ENCODE measurements around the gene KPTN.

Gene KPTN

DNA sequence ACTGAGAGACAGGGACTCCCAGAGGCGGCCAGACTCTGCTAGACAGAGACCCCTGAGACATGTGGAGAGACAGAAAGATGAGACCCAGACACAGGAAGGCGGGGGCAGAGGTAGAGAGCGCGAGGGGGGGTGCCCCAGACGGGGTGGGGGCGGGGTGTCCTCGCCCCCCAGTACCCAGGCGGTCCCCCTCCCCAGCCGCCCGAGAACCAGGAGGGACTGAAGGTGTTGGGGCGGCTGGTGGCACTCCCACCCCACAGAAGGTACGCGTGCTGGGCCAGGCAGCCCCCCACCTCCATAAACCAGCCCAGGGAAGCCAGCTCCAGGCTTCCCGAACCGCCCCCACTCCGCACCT lies 12.7 kb downstream of the KPTN start:
- DNase-seq: no peak

DNA sequence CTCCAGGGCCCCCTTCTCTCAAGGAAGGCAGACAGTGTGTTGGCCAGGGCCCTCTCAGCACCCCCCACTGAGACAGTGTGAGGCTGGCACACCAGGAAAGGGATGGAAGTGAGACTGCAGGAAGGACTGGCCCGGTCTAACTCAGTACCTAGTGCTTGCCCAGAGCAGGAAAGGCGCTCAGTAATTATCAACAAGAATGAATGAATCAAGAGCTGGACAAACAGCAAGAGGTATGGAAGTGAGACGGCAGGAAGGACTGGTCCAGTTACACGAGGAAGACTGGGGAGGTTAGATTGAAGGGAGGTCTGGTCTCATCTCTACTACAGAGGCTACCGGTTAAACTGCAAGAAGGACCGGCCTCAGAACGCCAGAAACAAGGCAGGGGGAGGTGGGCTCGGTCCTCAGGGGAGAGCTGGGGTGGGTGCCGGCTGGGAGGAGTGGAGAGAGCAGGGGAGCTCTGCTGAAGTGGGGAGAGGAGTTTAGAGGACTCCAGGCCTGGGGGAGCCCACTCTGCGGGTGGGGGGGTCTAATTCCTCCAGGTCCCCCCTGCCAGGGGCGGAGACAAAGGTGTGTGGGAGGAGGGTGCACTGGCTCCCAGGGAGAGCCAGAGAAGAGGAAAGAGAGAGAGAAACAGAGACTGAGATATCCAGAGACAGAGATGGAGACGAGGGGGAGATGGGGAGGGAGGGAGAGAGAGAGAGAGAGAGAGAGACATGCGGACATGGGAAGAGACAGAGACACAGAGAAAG lies 13.4 kb downstream of the KPTN start:
- DNase-seq: no peak

DNA sequence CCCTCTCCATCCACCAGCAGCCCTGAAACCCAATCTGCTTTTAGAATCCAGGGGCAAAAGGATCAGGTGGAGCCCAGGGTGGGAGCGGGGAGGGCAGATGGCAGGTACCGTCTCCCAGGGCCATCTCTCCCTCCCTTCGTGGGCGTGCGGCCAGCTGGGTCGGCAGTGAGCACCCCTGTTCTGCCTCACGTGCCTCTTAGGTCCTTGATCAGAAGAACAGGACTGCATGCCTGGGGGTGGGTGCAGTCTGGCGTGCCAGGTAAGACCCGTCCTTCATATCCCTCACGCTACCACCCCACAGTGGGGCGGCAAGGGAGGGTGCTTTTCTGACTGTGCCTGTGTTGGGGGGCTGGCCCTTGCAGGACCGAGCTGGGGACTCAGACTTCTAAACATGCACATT lies 14.3 kb downstream of the KPTN start:
- no peak for DNase-seq

DNA sequence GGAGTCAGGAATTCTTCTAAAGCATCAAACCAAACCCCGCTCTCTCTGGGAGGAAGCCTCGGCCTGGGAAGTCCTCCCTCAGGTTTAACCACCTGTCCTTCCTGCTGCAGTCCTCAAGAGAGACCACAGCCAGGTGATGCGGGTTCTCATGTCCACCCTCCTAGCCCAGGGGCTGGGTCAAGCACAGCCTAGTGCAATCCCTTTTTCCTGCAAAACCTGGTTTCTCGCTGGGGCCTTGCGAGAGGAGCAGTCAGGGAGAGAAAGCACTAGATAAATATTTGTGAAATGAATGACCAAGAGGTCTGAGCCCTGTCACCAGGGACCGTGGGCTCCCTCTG lies 14.7 kb downstream of the KPTN start:
- DNase-seq: no peak

DNA sequence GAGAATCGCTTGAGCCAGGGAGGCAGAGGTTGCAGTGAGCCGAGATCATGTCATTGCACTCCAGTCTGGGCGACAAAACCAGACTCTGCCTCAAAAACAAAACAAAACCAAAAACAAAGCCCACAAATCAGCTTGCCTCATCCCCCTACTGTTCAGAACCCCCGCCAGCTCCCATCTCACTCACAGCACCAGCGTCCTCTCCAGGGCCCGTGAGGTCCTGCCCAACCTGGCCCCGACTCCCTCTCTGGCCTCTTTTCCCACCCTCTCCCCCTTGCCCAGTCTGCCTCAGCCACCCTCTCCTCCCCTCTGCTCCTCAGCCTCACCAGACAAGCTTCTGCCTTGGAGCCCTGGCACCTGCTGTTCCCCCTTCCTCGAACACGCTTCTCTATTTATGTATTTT lies 16.1 kb downstream of the KPTN start:
- DNase-seq: no peak

DNA sequence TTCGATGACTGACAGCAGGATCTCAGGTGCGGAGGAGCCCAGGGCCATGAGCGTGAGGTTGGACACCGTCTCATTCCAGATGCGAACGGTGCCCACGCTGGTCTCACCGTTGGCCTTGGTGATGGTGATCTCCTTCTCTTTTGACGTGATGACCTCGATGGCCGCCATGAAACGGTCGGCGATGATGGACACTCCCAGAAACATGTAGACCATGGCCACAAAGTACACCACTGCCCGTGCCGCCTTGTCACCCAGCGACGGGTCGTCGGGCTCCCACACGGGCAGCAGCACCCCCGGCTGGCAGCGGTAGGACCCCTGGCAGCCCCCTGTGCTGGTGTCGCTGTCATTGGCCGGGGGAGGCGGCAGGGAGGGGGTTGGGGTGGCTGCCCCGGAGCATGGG lies 18.1 kb downstream of the KPTN start:
- no peak for DNase-seq

DNA sequence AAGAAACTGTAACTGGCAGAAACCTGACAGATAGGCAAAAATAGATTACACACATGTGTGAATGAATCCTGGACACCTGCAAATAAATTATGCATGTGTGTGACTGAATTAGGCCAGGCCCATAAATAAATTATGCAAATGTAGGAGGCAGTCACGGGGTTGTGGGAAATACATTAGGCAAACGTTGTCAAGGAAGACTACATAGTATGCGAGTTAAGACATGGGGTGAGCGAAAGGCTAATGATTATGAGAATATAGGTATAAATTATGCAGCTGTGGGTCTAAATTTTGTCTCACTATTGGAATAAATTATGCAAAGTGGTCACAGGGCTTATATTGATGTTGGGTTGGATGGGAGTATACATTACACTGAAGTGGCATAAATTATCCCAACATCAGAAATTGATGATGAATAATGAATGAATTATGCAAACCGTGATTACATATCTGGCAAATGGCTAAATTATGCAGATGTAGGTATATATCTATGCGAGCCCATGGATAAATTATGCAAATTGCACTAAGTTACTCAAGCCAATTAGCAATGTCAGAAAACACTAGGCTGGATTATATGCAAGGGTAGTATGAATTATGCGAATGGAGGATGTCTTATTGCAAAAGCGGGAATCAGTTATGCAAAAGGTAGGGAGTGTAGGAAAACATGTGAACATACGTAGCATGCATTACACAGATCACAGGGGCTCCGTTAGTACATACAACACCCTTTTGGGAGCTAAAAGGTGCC lies 19.2 kb downstream of the KPTN start:
- DNase-seq: no peak

DNA sequence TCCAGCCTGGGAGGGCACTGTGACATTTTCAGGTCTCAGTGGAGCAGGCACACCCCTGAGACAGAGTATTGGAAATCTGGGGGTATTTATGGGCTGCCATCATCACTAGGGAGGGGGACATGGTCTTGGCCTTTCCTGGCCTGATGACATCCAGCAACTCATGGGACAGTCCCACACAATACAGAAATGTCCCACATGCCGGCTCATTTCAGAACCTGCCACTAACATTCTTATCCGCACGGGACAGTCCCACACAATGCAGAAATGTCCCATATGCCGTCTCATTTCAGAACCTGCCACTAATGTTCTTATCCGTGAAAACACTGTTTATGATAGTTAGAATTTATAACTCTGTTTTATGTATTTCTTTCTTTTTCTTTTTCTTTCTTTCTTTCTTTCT lies 22.1 kb downstream of the KPTN start:
- no peak for DNase-seq

DNA sequence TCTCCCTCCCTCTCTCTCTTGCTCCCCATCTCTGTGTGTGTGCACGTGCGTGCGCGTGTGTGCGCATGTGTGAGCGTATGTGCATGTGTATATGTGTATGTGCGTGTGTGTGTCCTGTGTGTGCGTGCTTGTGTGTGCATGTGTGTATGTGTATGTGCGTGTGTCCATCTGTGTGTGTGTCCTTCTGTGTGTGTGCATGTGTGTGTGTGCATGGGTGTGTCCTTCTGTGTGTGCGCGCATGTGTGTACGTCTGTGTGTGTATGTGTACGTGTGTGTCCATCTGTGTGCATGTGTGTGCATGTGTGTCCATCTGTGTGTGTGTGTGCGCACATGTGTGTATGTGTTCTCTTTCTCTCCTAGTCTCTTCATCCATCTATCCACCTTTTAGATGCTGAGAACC lies 24.5 kb downstream of the KPTN start:
- no peak for DNase-seq

DNA sequence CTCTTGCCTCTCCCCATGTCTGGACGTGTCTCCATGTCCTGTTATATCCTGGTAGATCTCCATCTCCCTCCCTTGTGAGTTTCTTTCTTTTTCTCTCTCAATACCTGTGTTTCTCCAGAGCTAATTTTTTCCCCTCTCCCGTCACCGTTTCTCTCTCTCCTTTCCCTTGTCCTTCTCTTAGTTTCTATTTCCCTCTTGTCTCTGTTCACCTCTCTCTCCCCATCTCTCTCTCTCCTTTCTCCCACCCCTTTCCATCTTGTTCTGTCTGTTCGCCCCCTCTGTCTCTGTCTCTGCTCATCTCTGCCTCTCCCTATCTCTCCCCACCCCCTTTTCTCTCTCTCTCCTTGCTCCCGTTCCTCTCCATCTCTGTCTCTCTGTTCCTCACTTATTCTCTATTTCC lies 25.3 kb downstream of the KPTN start:
- DNase-seq: no peak

DNA sequence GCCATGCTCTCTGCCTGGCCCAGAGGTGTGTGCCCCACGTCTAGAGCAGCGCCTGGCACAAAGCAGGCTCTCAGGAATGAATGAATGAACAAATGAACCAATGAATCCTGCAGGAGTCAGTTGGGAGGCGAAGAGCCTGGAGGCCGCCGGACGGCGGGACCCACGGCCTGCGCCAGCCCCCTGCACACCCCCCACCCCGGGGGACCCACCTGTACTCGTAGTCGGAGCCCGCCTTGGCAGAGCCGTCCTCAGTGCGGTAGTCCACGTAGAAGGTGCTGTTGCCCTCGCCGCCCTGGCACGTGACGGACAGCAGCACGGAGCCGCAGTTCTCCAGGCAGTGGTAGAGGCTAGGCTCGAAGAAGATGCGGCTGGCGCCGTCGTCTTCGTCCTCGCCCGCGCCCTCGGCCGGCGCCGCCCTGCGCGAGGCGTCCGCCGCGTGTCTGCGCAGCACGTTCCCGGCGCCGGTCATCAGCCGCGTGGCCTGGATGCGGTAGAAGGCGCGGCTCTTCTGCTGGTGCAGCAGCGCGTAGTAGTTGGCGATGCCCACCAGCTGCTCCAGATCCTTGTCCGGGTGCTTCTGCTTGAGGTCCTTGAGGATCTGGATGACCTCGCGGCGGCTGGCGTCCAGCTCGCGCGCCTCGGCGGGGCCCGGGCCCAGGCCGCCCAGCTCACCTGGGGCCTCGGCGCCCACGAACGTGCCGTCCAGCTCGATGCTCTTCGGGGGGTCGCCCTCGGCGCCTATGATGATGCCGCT lies 27.1 kb downstream of the KPTN start:
- DNase-seq: no peak

DNA sequence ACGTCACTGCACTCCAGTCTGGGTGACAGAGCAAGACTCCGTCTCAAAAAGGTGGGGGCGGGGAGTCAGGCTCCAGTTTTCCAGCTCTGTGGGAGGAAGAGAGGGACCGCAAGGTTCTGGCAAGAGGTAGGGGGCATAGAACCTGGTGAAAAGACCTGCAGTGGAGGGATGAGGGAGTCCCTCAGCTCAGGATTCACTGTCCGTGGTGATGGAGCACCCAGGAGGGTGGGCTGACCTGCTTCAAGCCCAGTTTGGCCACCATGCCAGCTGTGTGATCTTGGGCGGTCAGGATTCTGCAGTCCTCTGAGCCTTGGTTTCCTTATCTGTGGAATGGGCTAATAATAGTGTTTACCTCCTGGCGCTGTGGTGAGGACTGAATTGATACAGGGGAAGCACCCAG lies 33.5 kb downstream of the KPTN start:
- DNase-seq: no peak

DNA sequence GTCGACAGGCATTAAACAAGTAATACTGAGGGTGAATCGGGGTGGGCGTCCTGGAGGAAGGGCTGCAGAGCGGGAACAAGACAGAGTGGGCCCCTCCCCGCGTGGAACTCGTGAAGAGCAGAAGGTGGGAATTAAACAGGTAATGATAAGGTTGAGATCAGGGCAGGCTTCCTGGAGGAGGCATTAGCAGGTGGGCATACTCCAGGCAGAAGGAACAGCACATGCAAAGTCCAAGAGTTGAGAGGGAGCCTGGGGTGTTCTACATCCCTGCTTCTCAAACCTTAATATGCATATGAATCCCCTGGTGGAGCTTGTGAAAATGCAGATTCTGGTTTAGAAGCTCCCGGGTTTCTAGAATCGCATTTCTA lies 35.7 kb downstream of the KPTN start:
- DNase-seq: no peak

DNA sequence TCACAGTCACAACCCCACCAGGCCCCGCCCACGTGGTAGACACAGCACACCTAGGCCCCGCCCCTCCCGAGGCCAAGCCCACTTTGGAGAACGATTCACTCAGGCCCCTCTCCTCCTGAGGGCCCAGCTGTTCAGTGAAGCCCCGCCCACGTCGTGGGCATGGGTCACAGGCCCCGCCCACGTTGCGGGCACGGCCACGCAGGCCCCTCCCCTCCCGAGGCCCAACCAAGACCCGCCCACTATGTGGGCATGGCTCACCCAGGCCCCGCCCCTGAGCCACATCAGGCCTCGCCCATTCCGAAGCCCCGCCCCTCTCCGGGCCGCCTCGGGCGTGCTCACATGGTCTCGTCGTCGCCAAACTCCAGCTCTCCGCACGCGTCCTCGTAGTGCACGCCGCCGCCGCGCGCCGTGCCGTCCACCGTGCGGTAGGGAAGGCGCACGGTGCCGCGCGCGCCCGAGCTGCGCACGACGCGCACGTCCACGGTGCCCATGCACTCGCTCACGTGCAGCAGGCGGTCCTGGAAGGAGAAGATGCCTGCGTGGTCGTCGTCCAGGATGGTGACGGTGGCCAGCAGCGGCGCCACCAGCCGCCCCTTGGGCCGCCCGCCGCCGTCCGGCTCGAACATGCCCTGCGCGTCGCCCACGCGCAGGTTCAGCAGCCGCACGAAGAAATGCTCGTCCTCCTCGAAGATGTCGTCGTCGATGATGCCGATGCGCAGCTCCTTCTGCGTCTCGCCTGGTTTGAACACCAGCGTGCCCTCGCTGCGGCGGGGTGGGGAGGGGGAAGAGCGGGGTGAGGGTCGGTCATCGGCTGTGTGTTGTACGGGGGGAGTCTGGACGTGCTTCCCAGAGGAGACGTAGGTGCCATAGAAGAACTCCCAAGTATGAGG lies 36.3 kb downstream of the KPTN start:
- peak in 36 of 51 donors; percentile 4 to 75 (median 44) for DNase-seq

DNA sequence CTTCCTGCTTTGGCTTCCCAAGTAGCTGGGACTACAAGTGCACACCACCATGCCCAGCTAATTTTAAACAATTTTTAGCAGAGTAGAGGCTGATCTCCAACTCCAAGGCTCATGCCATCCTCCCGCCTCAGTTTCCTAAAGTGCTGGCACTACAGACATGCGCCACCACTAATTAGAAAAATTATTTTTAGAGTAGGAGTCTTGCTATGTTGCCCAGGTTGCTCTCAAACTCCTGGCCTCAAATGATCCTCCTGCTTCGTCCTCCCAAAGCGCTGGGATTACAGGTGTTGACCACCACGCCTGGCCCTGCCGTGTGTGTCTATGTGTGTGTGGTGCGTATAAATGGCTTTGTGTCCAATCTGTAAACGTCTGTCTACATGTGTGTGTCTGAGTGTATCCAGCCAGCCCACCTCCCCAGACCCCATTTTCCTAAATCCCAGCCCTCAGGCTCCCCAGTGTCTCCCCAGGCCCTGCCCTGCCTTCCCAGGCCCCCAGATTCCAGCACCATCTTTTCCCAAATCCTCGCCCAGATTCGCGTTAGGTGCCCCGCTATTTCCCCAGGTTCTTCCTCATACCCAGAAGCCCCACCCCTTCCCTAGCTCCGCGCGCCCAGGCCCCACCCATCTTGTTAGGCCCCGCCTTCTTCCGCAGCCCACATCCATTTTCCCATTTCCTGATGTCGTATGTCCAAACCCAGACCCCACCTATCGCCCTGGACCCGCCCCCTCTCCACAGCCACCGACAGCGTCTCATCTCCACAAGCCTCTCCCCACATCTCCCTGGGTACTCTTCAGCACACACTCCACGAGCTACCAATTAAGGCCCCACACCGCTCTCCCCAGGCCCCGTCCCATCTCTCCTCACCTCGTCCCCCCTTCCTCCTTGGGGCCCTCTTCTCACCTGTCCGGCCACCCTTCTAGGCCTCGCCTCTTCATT lies 37.2 kb downstream of the KPTN start:
- DNase-seq: peak in 17 of 51 donors; percentile 4 to 56 (median 24)

DNA sequence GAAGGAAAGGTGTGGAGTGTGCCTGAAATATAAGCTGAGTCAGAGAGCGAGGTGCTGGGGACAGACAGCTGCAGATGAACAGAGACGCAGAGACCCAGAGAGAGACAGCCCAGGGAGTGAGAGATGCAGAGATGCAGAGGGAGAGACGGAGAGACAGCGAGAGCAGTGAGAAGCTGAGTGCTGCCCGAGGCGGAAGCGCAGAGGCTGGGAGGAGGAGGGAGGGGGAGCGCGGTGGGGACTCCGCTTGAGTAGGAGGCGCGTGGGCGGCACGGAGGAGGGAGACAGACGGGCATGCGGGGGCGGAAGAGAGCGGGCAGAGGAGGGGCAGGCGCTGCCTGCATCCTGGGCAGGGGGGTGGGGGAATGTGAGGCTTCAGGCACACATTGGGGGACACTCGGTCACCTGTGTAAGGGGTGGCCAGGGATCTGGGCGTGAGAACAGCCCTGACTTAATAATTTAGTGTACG lies 38.0 kb downstream of the KPTN start:
- peak in 32 of 51 donors; percentile 7 to 65 (median 36) for DNase-seq

DNA sequence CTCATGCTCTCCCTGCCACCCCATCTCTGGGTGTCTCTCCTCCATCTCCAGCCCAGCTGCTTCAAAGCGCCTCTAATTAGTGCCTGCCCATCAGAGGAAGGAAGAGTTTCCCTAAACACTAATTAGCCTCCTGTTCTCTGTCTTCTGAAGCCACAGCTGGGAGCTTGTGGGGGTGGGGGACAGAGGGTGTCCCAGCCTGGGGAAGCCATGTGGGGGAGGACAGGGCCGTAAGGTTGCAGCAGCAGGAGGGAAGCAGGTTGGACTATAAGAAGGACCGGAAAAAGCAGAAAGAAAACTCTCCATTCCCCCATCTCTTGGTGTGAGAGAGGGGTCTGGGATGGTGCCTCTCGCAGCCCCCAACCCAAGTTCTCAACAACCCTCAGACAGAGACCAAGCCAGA lies 38.5 kb downstream of the KPTN start:
- no peak for DNase-seq

DNA sequence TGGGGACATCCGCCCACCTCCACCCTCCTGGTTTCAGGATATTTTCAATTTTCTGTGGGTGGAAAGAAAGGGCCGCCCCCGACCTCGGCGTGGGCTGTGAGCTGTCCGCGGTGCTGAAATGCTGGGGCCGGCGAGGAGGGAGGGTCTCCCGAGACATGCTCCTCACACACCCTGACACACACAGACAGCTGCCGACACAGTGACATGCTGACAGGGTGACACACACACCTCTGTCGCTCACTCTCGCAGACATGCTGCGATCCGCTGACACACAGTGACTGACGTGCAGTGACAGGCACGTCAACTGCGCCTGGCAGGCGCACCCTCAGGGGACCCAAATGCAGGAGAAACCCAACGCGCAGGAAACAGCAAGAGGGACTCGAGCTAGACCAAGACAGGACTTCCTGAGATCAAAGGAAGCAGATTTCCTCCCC lies 39.6 kb downstream of the KPTN start:
- peak in 1 of 51 donors; percentile 23 for DNase-seq

DNA sequence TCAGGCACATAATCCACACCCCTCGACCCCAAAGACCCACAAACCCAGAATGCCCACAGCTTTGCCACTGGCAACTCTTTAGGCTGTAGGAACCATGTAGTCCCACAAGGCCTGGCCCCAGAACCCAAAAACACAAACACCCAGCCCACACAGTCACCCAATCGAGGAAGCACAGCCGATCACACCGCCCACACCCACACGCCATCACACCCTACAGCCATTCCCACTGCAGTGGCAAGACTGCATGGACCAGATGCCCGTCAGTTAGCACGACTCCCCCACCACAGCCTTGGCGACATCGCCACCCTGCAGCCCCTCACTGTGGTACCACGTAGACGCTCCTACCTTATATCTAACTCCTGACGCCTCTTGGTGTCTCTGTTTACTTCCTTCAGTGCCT lies 40.7 kb downstream of the KPTN start:
- peak in 1 of 51 donors; percentile 33 for DNase-seq

DNA sequence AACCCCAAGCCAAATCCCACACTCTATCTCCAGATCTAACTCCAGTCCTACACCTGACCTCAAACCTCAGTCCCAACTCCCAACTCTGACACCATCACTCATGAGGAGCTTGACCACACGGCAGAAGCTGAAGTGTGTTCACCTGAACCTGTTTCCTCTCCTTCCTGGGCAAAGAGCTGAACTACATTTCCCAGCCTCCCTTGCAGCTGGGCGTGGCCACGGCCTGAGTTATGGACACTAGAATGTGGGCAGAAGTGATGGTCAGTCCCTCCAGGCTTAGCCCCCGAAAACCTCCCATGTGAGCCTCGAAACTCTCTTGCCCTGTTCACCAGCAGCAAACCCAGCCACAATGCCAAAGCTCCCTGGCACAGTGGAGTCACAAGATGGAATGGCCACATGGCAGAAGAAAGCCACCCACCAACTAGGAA lies 45.2 kb downstream of the KPTN start:
- no peak for DNase-seq

All from hypothalamus (tissue), 51 donors.